Stomach (tissue), 9 donors: ENCODE data around the gene SUSD4. TPM values are rescaled to one million over a fixed set of nuclear protein-coding genes. Genes with fewer than 3 reads are reported as not detected.

Experiments
- DNase-seq, 2 donors: peaks; one replicate each; pipeline versions ENCODE4 v3.0.0 to v3.0.0-alpha.2; 2013 to 2019
- H3K27ac ChIP-seq, 5 donors: fragments of 200-600 bp in 4 of 5; sonication (generic) in 4 of 5; one replicate each; pipeline ENCODE4 v1.5.1; 2013 to 2019; ENCODE audit warnings: mild to moderate bottlenecking in 1 of 5, moderate library complexity in 1 of 5
- H3K27me3 ChIP-seq, 3 donors: fragments of 200-600 bp; sonication (generic); one replicate each; pipeline ENCODE4 v1.5.1; 2017 to 2019; ENCODE audit warnings: mixed run types in 1 of 3
- H3K36me3 ChIP-seq, 4 donors: fragments of 200-600 bp; sonication (generic); 1 replicate in 3 of 4; 2 replicates in 1 of 4; pipeline ENCODE4 v1.5.1; 2016 to 2019
- H3K4me1 ChIP-seq, 4 donors: fragments of 200-600 bp; sonication (generic); one replicate each; pipeline ENCODE4 v1.5.1; 2016 to 2019
- H3K4me3 ChIP-seq, 4 donors: fragments of 200-600 bp; sonication (generic) in 3 of 4; one replicate each; pipeline ENCODE4 v1.5.1; 2016 to 2019; ENCODE audit warnings: mild to moderate bottlenecking in 1 of 4
- H3K9me3 ChIP-seq, 4 donors: fragments of 200-600 bp; sonication (generic); one replicate each; pipeline ENCODE4 v1.5.1; 2016 to 2019
- CTCF ChIP-seq, 7 experiments: fragments of 450-650 bp in 4 of 7; fragments of 200-600 bp in 3 of 7; sonication (generic) in 3 of 7; IDR thresholded peaks; one replicate each; pipeline ENCODE4 v1.5.1; 2016 to 2019; ENCODE audit warnings: antibody characterized with exemption in 7 of 7, control low read depth in 2 of 7, mild to moderate bottlenecking in 1 of 7
- EP300 ChIP-seq: sonication (generic); formaldehyde crosslinking; IDR thresholded peaks from one replicate; pipeline ENCODE4 v1.6.1; 2017; ENCODE audit warnings: antibody characterized with exemption
- POLR2A ChIP-seq, 4 donors: fragments of 450-650 bp; IDR thresholded peaks; one replicate each; pipeline ENCODE4 v1.6.1; 2016; ENCODE audit warnings: antibody characterized with exemption in 4 of 4, control low read depth in 2 of 4, mild to moderate bottlenecking in 1 of 4, moderate library complexity in 1 of 4
- POLR2AphosphoS5 ChIP-seq, 3 donors: sonication (generic); formaldehyde crosslinking; IDR thresholded peaks; one replicate each; pipeline ENCODE4 v1.6.1; 2016; ENCODE audit warnings: antibody characterized with exemption in 3 of 3
- WGBS, 5 donors: extraction: QIAGEN DNeasy Blood & Tissue Kit in 3 of 5; methylation state at CpG; one replicate each; pipeline versions ENCODE4 v1.1.5 to v1.1.7; 2013 to 2018; 5-methylcytosine and 5-hydroxymethylcytosine counted together
- intact Hi-C: fragments of 100-400 bp; cut with DNase I; formaldehyde crosslinking; loops from one replicate; pipeline ENCODE4 v1.15.1; 2023; ENCODE audit warnings: low total_unique reads
- polyA plus RNA-seq, 3 donors: library from polyadenylated mRNA; stranded (reverse); fragments of 200-250 nt; gene quantifications; one replicate each; pipeline ENCODE4 v1.2.3, GENCODE V29; 2013
- total RNA-seq, 5 donors: library from RNA; depleted of rRNA; stranded (reverse); fragments of >200 nt; gene quantifications; one replicate each; pipeline versions ENCODE4 v1.1.0 to v1.2.3, GENCODE V29; 2014 to 2016
- donor health status: healthy with polysubstance abuse.
- donor health status: Bipolar disorder and iron deficiency.
- donor health status: healthy.

Gene SUSD4
- total and polyA plus RNA-seq, 8 donors = 5.5 to 35.6 (median 8.1) TPM; not detected in 1

DNA sequence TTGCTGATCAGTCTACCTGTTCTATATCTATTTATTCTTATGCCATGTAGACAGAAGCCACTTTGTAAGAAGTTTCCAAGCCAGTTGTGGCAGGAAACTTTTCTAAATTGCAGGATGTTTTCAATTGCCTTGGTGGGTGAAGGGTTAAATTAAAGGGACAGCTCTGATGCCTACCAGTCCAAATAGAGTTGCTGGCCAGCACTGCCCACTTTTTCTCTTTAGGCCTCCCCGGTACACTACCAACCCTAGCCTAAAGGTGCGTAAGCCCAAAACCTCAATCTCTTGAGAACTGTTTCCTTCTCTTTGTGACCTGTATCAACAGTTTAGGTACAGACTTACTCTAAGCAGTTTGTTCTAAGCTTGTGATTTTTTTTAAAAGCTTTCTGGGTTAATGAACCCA lies 15.5 kb downstream of the SUSD4 start:
- H3K27ac ChIP-seq = no peak overlapping the region
- TF ChIP-seq POLR2AphosphoS5 (IDR thresholded peaks at IDR 0.05) = no peak
- TF ChIP-seq POLR2A (IDR thresholded peaks at IDR 0.05) = no peak
- no peak for TF ChIP-seq EP300
- no peak for TF ChIP-seq CTCF (IDR thresholded peaks at IDR 0.05)
- peaks cover 0 to 13% (median 0%) of the 10 kb centered on the region in 3 donors for H3K27me3 ChIP-seq
- intact Hi-C loops = no loop called here
- no peak for DNase-seq
- no peaks in the 10 kb centered on the region for H3K36me3 ChIP-seq
- no peak overlapping the region for H3K4me3 ChIP-seq
- no peaks in the 10 kb centered on the region for H3K9me3 ChIP-seq
- peaks cover under 1 to 31% (median 18%) of the 10 kb centered on the region in 4 donors for H3K4me1 ChIP-seq
- 36 to 72% (median 55%) methylated on average over 2 of the region's 2 CpGs for WGBS, 5 donors

- 71 to 85% (median 75%) methylated on average over 4 of the region's 4 CpGs for WGBS, 5 donors
- Histone ChIP-seq H3K9me3 (no peaks in the 10 kb centered on the region), H3K27me3 (peaks cover 0 to 7% (median 0%) of the 10 kb centered on the region in 3 donors), H3K4me1 (peaks cover 7 to 37% (median 18%) of the 10 kb centered on the region in 4 donors), H3K4me3 (no peak overlapping the region), H3K27ac (no peak overlapping the region), H3K36me3 (no peaks in the 10 kb centered on the region)
- no peak for DNase-seq
- no peak for TF ChIP-seq EP300
- intact Hi-C loops = no loop called here
Measured at GRCh38 chr1:223347583-223347982, 16.4 kb downstream of the SUSD4 start.

GRCh38 chr1:223346311-223346710 lies 17.7 kb downstream of the SUSD4 start:
- no peaks in the 10 kb centered on the region for H3K27me3 ChIP-seq
- no peak overlapping the region for H3K27ac ChIP-seq
- H3K4me1 ChIP-seq = peaks cover 7 to 42% (median 19%) of the 10 kb centered on the region in 4 donors
- TF ChIP-seq CTCF (IDR thresholded peaks at IDR 0.05) = no peak
- no peak for TF ChIP-seq POLR2AphosphoS5 (IDR thresholded peaks at IDR 0.05)
- 88 to 96% (median 93%) methylated on average over 4 of the region's 4 CpGs for WGBS, 5 donors
- no peaks in the 10 kb centered on the region for H3K9me3 ChIP-seq
- H3K36me3 ChIP-seq = no peaks in the 10 kb centered on the region
- intact Hi-C loops = no loop called here
- no peak for DNase-seq
- H3K4me3 ChIP-seq = no peak overlapping the region

DNA sequence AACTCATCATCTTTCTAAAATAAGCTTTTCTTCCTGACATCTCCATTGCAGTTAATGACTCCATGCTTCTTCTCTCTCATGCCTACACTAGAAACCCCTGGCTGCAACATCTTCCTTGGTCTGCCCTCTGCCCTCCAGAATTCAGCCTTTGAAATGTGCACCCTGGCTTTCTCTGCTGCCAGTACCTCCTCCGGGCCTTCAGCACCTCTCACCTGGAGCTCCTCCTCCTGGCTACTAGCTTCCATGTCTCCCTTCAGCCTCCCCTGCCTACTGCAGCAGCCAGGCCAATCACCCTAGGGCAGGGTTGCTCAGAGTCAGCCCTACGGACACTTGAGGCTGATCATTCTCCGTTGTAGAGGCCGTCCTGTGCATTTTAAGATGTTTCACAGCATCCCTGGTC lies 18.3 kb downstream of the SUSD4 start:
- TF ChIP-seq POLR2A (IDR thresholded peaks at IDR 0.05) (no peak), POLR2AphosphoS5 (IDR thresholded peaks at IDR 0.05) (no peak), CTCF (IDR thresholded peaks at IDR 0.05) (peak in 1 of 7 experiments; percentile 26), EP300 (no peak)
- H3K27me3 ChIP-seq = no peaks in the 10 kb centered on the region
- DNase-seq = no peak
- intact Hi-C loops = no loop called here
- no peak overlapping the region for H3K27ac ChIP-seq
- H3K36me3 ChIP-seq = no peaks in the 10 kb centered on the region
- H3K4me1 ChIP-seq = peaks cover 7 to 44% (median 24%) of the 10 kb centered on the region in 4 donors
- WGBS, 5 donors = 69 to 76% (median 76%) methylated on average over 4 of the region's 4 CpGs
- H3K4me3 ChIP-seq = no peak overlapping the region
- H3K9me3 ChIP-seq = no peaks in the 10 kb centered on the region

DNA sequence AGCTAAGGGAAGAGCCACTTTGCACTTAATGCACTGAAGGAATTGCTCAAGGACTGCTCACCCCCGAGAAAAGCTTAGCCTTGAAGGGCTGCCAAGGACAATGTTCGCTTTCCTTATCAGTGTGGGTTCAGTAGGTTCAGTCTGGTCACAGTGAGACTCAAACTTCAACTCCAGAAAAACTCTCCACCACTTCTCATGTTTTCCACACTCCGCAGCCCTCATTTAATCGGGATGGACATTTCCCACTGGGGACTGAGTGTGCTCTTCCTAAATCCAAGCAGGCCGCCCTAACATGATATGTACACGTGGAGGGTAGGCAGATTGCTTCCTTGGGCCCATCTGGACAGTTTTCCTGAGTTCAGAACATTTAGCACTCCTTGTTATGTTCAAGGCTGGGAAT lies 19.5 kb downstream of the SUSD4 start:
- intact Hi-C loops = no loop called here
- Histone ChIP-seq H3K4me1 (peaks cover 7 to 40% (median 25%) of the 10 kb centered on the region in 4 donors), H3K9me3 (no peaks in the 10 kb centered on the region), H3K4me3 (no peak overlapping the region), H3K27me3 (no peaks in the 10 kb centered on the region), H3K27ac (peak overlapping the region; percentile 46 to 74 (median 65)), H3K36me3 (no peaks in the 10 kb centered on the region)
- DNase-seq = peak; percentile 34 to 46
- WGBS, 5 donors = 46 to 59% (median 52%) methylated on average over 6 of the region's 6 CpGs
- TF ChIP-seq POLR2AphosphoS5 (IDR thresholded peaks at IDR 0.05) = no peak
- TF ChIP-seq CTCF (IDR thresholded peaks at IDR 0.05) = no peak
- no peak for TF ChIP-seq EP300
- TF ChIP-seq POLR2A (IDR thresholded peaks at IDR 0.05) = no peak
